Measurements from ENCODE around the gene RTTN.
A peak's percentile ranks its signal among the peaks of the same experiment; 100 is the strongest.
"Not testable (repeated sequence)": the region's sequence is repeated elsewhere in the genome, so short reads cannot be mapped to it uniquely, and the experiment has no call there.

RTTN gene

GRCh38 chr18:70205421-70206397, at the start of gene RTTN:
RTTN (minus strand) TSS chr18:70205687; CDS start chr18:70205658, 29 bp downstream.
- peak; percentile 82 to 88 (median 84) for DNase-seq (ENCODE audit: low read depth in 3 of 3)

DNA sequence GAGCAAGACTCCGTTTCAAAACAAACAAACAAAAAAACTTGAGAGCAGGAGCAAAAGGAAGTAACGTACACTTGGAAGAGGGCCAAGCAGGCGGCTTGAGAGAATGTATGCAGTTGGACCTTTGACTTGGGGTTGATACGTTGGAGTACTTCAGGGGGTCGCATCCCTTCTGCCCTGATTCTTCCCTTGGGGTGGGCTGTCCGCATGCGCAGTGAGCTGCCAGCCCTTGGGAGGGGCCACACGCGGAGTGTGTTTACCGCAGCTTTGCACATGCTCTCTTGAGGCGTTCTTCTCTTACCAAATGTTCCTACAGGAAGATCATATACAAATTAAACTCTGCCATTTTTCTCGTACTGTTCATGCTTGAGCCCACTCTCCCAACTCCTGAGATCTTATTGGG, 45.3 kb upstream of the RTTN start:
- no peak for DNase-seq (ENCODE audit: low read depth in 3 of 3)

GRCh38 chr18:70249861-70250260, 44.4 kb upstream of the RTTN start:
- DNase-seq (ENCODE audit: low read depth in 3 of 3): not testable (repeated sequence)

DNA sequence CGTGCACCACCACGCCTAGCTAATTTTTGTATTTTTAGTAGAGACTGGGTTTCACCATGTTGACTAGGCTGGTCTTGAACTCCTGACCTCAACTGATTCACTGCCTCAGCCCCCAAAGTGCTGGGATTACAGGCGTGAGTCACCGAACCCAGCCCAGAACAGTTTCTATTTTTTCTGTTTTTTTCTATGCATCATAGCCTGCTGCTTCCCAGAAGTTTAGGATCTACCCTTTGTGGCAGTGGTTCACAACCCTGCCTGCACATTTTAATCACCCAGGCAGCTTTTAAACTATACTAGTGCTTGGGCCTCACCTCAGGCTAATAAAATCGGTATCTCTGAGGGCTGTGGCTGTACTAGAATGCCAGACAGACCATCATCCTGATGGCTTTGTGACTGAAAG, 43.6 kb upstream of the RTTN start:
- no peak for DNase-seq (ENCODE audit: low read depth in 3 of 3)

- no peak for DNase-seq (ENCODE audit: low read depth in 3 of 3)
These were observed 40.6 kb upstream of the RTTN start for GRCh38 chr18:70246061-70246466.

- DNase-seq (ENCODE audit: low read depth in 3 of 3): no peak
These were observed 37.8 kb upstream of the RTTN start for GRCh38 chr18:70243131-70243929.

DNA sequence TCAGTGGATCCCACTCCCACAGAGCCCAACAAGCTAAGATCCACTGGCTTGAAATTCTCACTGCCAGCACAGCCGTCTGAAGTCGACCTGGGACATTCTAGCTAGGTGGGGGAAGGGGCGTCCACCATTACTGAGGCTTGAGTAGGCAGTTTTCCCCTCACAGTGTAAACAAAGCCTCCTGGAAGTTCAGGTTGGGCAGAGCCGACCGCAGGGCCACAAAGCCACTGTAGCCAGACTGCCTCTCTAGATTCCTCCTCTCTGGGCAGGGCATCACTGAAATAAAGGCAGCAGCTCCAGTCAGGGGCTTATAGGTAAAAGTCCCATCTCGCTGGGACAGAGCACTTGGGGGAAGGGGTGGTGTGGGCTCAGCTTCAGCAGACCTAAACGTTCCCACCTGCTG, 31.4 kb upstream of the RTTN start:
- DNase-seq (ENCODE audit: low read depth in 3 of 3): not testable (repeated sequence)

- DNase-seq (ENCODE audit: low read depth in 3 of 3): no peak
These were observed 30.0 kb upstream of the RTTN start for GRCh38 chr18:70235478-70235877.

DNA sequence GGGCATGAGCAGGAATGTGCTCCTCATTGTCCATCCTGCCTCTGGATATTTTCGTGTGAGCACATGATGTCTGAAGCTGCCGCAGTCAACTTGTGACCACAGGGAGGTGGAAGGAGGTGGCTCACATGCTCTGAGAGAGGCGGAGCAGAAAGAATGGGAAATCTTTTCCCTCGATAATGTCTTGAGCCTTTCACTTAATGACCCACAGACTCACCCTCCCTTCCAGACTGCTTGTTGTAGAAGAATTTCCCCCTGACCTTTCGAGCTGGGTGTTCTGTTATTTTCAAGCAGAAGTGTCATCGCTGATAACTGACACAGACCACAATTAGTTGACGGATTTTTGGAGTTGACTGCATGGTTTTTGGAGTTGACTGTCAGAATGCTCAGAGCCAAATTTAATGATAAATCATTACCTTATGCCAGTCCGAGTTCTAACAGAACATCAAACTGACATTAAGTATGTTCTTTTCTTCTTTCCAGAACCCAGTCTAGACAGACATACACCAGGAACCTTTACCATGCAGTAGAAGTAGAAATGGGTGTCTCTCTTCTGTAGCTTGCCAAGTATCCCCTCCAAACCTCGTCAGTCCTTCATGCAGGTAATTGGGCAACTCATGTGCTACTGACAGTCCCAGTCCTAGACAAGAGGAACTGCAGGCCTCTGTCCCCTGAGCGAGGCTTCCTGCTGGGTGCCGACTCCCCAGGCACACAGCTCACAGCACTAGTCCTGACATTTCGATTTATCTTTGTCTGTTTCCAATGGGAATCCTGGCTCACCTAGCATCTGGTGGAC, 29.4 kb upstream of the RTTN start:
- no peak for DNase-seq (ENCODE audit: low read depth in 3 of 3)

- no peak for DNase-seq (ENCODE audit: low read depth in 3 of 3)
These were observed 28.5 kb upstream of the RTTN start for GRCh38 chr18:70233974-70234373.

GRCh38 chr18:70232261-70232660, 26.8 kb upstream of the RTTN start:
- DNase-seq (ENCODE audit: low read depth in 3 of 3): no peak

DNA sequence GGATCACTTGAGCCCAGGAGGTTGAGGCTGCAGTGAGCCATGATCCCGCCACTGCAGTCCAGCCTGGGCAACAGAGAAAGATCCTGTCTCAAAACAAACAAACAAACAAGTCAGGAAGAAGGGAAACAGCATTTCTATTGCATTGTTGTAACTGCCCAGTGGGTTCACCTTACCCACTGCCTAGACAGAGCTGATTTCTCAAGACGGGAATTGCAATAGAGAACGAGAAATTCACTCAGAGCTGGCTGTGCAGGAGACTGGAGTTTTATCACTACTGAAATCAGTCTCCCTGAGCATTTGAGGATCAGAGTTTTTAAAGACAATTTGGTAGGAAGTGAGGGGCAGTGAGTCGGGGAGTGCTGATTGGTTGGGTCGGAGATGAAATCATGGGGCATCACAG, 24.2 kb upstream of the RTTN start:
- no peak for DNase-seq (ENCODE audit: low read depth in 3 of 3)

GRCh38 chr18:70228536-70228935, 23.0 kb upstream of the RTTN start:
- no peak for DNase-seq (ENCODE audit: low read depth in 3 of 3)

DNA sequence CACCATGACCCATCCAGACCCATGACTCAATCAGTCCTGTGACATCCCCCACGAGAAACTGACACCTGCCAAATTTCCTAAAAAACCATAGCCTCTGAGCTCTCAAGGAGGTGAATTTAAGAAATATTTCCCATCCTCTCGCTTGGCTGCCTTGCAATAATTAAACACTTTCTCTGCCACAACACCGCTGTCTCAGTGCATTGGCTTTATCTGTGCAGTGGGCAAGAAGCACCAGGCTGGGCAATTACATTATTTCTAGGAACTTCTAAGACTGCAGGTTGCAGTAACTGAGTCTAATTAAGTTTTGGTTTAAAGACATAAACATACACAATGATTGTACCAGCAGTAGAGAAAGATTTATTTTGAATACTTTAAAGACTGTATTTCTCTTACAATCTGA, 22.0 kb upstream of the RTTN start:
- DNase-seq (ENCODE audit: low read depth in 3 of 3): no peak

DNA sequence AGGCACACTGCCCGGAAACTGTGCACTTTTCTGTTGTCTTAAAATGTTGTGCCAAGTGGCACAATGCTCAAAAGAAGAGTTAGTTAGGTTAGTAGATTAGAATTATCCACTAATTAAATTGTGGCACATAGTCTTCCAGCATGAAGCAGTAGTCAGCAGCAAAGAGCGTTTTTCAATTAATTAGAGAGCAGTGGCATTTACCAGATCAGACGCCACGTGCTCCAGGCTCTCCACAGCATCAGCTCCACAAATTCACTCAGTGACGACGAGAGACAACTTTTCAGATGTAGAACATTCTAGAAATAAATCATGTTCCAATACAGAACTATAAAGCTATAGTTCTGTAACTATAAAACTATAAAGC, 16.4 kb upstream of the RTTN start:
- no peak for DNase-seq (ENCODE audit: low read depth in 3 of 3)

DNA sequence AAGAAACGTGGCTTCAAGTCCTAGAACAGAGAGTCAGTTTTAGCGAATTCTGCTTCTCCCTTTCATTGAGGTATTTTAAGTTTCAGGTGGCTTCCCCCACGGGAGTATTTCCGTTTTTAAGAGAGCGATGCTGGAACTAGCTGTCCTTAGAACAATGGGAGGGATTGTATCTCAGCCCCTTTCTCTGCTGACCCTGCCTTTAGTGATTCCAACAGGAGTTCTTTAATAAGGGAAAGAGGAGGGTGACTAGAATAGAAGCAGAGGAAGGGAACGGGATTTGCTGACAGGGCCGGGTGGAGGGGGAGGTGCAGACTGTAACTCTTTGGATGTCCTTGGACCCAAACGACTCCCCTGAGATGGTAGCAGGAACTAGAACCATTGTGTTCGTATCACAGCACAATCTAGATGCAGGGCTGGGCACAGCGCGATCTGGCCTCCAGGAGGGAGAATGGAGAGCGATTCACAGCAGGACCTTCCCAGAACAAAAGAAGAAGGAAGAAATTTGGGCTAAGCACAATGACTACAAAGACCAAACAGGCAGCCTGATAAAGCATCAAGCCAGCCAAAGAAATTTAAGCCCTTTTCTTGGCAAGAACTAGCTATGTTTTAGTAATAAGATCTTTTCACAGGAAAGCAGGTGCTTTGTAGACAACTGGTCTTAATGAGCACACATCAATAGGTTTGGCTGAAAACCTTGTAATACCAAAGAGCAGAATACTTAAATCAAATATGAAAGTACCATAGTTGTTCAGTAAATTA, 15.8 kb upstream of the RTTN start:
- DNase-seq (ENCODE audit: low read depth in 3 of 3): no peak

GRCh38 chr18:70220628-70221027, 15.1 kb upstream of the RTTN start:
- DNase-seq (ENCODE audit: low read depth in 3 of 3): no peak

DNA sequence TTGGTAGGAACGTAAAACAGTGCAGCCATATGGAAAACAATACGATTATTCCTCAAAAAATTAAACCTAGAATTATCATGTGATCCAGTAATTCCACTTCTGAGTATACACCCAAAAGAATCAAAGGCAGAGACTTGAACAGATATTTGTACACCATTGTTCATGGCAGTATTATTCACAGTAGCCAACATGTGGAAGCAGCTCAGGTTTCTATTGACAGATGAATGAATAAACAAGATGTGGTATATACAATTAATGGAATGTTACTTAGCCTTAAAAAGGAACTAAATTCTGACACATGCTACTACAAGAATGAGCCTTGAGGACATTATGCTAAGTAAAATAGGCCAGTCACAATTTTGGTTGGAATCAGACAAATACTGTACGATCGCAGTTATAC, 14.2 kb upstream of the RTTN start:
- DNase-seq (ENCODE audit: low read depth in 3 of 3): no peak

DNA sequence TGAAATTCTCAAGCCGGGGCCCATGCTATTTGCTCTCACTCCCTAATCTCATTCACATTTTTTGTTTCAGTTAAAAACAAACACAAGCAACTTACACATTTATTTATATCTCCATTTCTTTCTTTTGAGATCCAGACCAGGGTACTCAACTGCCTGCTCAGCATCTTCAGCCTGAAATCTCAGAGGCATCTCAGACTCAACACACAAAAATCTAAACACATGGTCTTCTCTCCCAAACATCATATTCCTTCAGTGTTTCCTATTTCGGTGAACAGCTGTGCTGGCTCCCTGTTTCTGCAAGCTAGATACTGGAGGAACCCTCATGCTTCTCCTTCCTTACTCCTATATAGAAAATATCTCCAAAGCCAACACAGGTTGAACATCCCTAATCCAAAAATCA, 11.3 kb upstream of the RTTN start:
- DNase-seq (ENCODE audit: low read depth in 3 of 3): no peak

- no peak for DNase-seq (ENCODE audit: low read depth in 3 of 3)
These were observed 1.7 kb upstream of the RTTN start for GRCh38 chr18:70207181-70207580.

DNA sequence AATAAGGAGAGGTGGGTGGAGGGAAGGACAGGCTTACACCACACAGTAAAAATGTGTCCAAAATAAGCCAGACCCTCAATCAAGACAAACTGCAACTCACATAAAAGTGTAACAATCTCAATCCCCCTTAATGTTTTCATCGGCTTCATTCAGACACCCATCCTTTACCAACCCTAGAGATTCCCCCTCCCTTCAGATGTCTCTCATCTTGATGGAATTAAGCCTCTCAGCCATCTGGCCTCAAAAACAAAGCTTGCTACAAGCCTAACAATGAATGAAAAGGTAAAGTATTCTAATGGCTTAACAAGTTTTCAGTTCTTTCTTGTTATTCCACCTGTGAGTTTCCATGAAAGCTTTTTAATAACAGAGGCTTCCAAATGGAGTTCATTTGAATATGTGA, 5.2 kb downstream of the RTTN start:
- no peak for DNase-seq (ENCODE audit: low read depth in 3 of 3)
